HCT116 (cell line): ENCODE results near the gene SPACA4. TPM values are rescaled to one million over a fixed set of nuclear protein-coding genes. Genes with fewer than 3 reads are reported as not detected.
"Not testable (repeated sequence)": the region's sequence is repeated elsewhere in the genome, so short reads cannot be mapped to it uniquely, and the experiment has no call there.

Experiments used
- ATAC-seq: fragments of 200-7000 bp; cut with Tn5 transposase; 2 replicates; pipeline ENCODE4 v1.9.1; 2020; ENCODE audit warnings: mild to moderate bottlenecking, moderate library complexity
- BruUV-seq: library from RNA; stranded (reverse); fragments of 400-500 nt; replicated peaks from 2 replicates; lab custom pipeline; 2021; lab: Mats Ljungman, UMichigan
- CTCF ChIA-PET: fragments of 300-600 bp; sonication (Branson Sonifier 250); formaldehyde crosslinking; loops from one replicate; lab custom pipeline; 2021; ENCODE audit warnings: antibody characterized with exemption; lab: Charles Lee
- POLR2A ChIA-PET: fragments of 300-600, 350-600 bp; sonication (Branson Sonifier 250); formaldehyde crosslinking; loops from one replicate; lab custom pipeline; 2021; ENCODE audit warnings: antibody characterized with exemption; lab: Charles Lee
- RAD21 ChIA-PET, 2 experiments: fragments of 300-600 bp; sonication (Branson Sonifier 250); formaldehyde crosslinking; loops; one replicate each; lab custom pipeline; 2023; ENCODE audit warnings: low total read pairs in 2 of 2; ENCODE audit not compliant: uncharacterized antibody in 2 of 2, unreplicated experiment in 2 of 2, low non-redundant PET in 1 of 2; lab: Charles Lee
- DNase-seq: peaks from one replicate; pipeline ENCODE4 v3.0.0-alpha.2; 2010; ENCODE audit warnings: low read depth, low spot score
- H2AFZ ChIP-seq: fragments of 200-600 bp; shearing (Covaris generic), sonication (generic); 2 replicates; pipeline ENCODE4 v1.6.1; 2017; ENCODE audit warnings: low read depth, mixed run types, mixed read lengths, antibody characterized with exemption, low read length; ENCODE audit not compliant: poor library complexity, severe bottlenecking
- H3K27ac ChIP-seq: 2 replicates; pipeline ENCODE4 v1.5.1; 2012; ENCODE audit warnings: low read depth, low read length
- H3K27me3 ChIP-seq: fragments of 200-600 bp; sonication (generic); 2 replicates; pipeline ENCODE4 v1.6.1; 2016; ENCODE audit warnings: mixed run types, low read length, mixed read lengths; ENCODE audit not compliant: insufficient read depth
- H3K36me3 ChIP-seq, 2 experiments: fragments of 200-500 bp in 1 of 2; fragments of 200-600 bp in 1 of 2; sonication (Bioruptor generic) in 1 of 2; sonication (generic) in 1 of 2; 2 replicates each; pipeline versions ENCODE4 v1.5.1 to v1.6.1; 2014 to 2016; ENCODE audit warnings: low read length in 2 of 2, inconsistent platforms in 1 of 2, mixed read lengths in 1 of 2, mixed run types in 1 of 2; ENCODE audit not compliant: insufficient read depth in 2 of 2, control insufficient read depth in 1 of 2
- H3K4me1 ChIP-seq, 2 experiments: fragments of 200-600 bp in 1 of 2; sonication (generic) in 1 of 2; 2 replicates each; pipeline versions ENCODE4 v1.5.1 to v1.6.1; 2012 to 2017; ENCODE audit warnings: low read length in 2 of 2, inconsistent platforms in 1 of 2, mild to moderate bottlenecking in 1 of 2, mixed read lengths in 1 of 2, mixed run types in 1 of 2, moderate library complexity in 1 of 2; ENCODE audit not compliant: insufficient read depth in 2 of 2, control insufficient read depth in 1 of 2
- H3K4me2 ChIP-seq: fragments of 200-600 bp; sonication (generic); 2 replicates; pipeline ENCODE4 v1.6.1; 2017; ENCODE audit warnings: mixed run types, low read length, mixed read lengths
- H3K4me3 ChIP-seq, 2 experiments: fragments of 200-600 bp in 1 of 2; sonication (generic) in 1 of 2; replicated peaks in 1 of 2; 2 replicates each; pipeline ENCODE4 v1.5.1; 2011 to 2016; ENCODE audit warnings: low read length in 2 of 2, control low read depth in 1 of 2, low read depth in 1 of 2, mild to moderate bottlenecking in 1 of 2, mixed read lengths in 1 of 2, mixed run types in 1 of 2
- H3K79me2 ChIP-seq: fragments of 200-600 bp; sonication (generic); 2 replicates; pipeline ENCODE4 v1.6.1; 2017; ENCODE audit warnings: mild to moderate bottlenecking, mixed run types, low read length, moderate library complexity, mixed read lengths; ENCODE audit not compliant: insufficient read depth
- H3K9ac ChIP-seq: fragments of 200-600 bp; sonication (generic); 2 replicates; pipeline ENCODE4 v1.6.1; 2016; ENCODE audit warnings: low read length, mixed read lengths
- H3K9me2 ChIP-seq: fragments of 200-600 bp; sonication (generic), shearing (Covaris generic); 2 replicates; pipeline ENCODE4 v1.6.1; 2017; ENCODE audit warnings: mixed run types, mild to moderate bottlenecking, moderate library complexity; ENCODE audit not compliant: insufficient read depth
- H3K9me3 ChIP-seq, 2 experiments: fragments of 200-500 bp in 1 of 2; fragments of 200-600 bp in 1 of 2; sonication (Bioruptor generic) in 1 of 2; sonication (generic) in 1 of 2; 2 replicates each; pipeline ENCODE4 v1.6.1; 2014 to 2017; ENCODE audit warnings: low read length in 2 of 2, mixed read lengths in 2 of 2, inconsistent platforms in 1 of 2, low read depth in 1 of 2, mild to moderate bottlenecking in 1 of 2, mixed run types in 1 of 2, moderate library complexity in 1 of 2; ENCODE audit not compliant: control insufficient read depth in 1 of 2, insufficient read depth in 1 of 2
- H4K20me1 ChIP-seq: fragments of 200-600 bp; sonication (generic), shearing (Covaris generic); 2 replicates; pipeline ENCODE4 v1.6.1; 2017; ENCODE audit warnings: mixed run types, mild to moderate bottlenecking, moderate library complexity; ENCODE audit not compliant: insufficient read depth
- CBX3 ChIP-seq: IDR thresholded peaks from 2 replicates; pipeline ENCODE4 v1.6.1; 2012; ENCODE audit warnings: low read depth
- ELF1 ChIP-seq: IDR thresholded peaks from 2 replicates; pipeline ENCODE4 v1.6.1; 2012; ENCODE audit warnings: low read depth, borderline replicate concordance
- EZH2phosphoT487 ChIP-seq: fragments of 200-600 bp; IDR thresholded peaks from 2 replicates; pipeline ENCODE4 v1.6.1; 2018; ENCODE audit warnings: antibody characterized with exemption, borderline replicate concordance
- FOSL1 ChIP-seq: IDR thresholded peaks from 2 replicates; pipeline ENCODE4 v1.6.1; 2012; ENCODE audit warnings: low read depth
- POLR2A ChIP-seq: IDR thresholded peaks from 2 replicates; pipeline ENCODE4 v1.7.0; 2011; ENCODE audit warnings: borderline replicate concordance; ENCODE audit not compliant: insufficient read depth, insufficient read length; ENCODE audit errors: extremely low read depth
- POLR2AphosphoS5 ChIP-seq: IDR thresholded peaks from 2 replicates; pipeline ENCODE4 v1.6.1; 2011; ENCODE audit warnings: mild to moderate bottlenecking, low read depth, low read length, moderate library complexity
- SRF ChIP-seq: IDR thresholded peaks from 2 replicates; pipeline ENCODE4 v1.6.1; 2012; ENCODE audit warnings: low read depth
- ZNF274 ChIP-seq: fragments of 200-500 bp; sonication (Bioruptor generic); IDR thresholded peaks from 2 replicates; pipeline ENCODE4 v1.6.1; 2014; ENCODE audit warnings: mild to moderate bottlenecking, low read depth, low read length, inconsistent platforms
- intact Hi-C: fragments of 100-400 bp; cut with micrococcal nuclease; formaldehyde crosslinking; loops from 2 replicates; pipeline ENCODE4 v1.10.0; 2022
- total RNA-seq: library from RNA; stranded (reverse); gene quantifications from one replicate; pipeline ENCODE4 v1.2.1, GENCODE V29; 2021; ENCODE audit not compliant: unreplicated experiment
- TF ChIP-seq, protein P1 (sequence below): IDR thresholded peaks from 2 replicates; pipeline ENCODE4 v1.6.1; 2011; ENCODE audit warnings: mild to moderate bottlenecking, low read length, moderate library complexity; ENCODE audit not compliant: insufficient replicate concordance; ENCODE audit errors: extremely low read depth
- TF ChIP-seq, protein P2 (sequence below): IDR thresholded peaks from 2 replicates; pipeline ENCODE4 v1.6.1; 2012; ENCODE audit warnings: low read depth

Gene SPACA4
- total RNA-seq, 1 experiment from 2014 or later, result not detected

DNA sequence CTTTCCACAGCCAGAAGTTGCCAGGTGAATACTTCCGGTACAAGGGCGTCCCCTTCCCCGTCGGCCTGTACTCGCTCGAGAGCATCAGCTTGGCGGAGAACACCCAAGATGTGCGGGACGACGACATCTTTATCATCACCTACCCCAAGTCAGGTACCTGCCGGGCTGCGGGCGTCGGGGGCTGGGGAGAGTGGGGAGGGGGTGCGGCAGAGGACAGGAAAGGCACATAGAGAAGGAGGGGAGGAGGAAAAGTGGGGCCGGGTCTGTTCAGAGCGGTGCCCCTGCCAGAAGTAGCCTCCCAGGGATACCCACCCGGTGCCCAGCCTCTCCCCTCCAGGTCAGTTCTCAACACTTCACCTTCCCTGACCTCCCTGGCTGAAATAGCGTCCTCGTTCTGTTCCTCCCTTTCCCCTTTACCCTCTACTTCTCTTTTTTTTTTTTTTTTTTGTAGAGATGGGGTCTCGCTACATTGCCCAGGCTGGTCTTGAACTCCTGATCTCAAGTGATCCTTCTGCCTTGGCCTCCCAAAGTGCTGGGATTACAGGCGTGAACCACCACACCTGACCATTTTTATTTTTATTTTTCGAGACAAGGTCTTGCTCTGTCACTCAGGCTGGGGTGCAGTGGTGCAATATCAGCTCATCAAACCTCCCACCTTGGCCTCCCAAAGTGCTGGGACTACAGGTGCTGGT lies 30.5 kb upstream of the SPACA4 start:
- no peaks in the 10 kb centered on the region for H3K9me2 ChIP-seq
- no peaks in the 10 kb centered on the region for H3K79me2 ChIP-seq
- DNase-seq (no peak), ATAC-seq (no peak)
- H3K36me3 ChIP-seq, result no peaks in the 10 kb centered on the region
- POLR2A ChIA-PET, result no interaction called here
- H3K4me3 ChIP-seq, result no peak overlapping the region
- CTCF ChIA-PET, result interaction anchor here (1.2 kb wide), 1 partner anchor 13 kb away, joined by 4 read pairs; no protein-coding TSS in a partner anchor
- H3K9ac ChIP-seq, result no peak overlapping the region
- no peak overlapping the region for H3K4me2 ChIP-seq
- no peak overlapping the region for H3K27ac ChIP-seq
- peaks cover 14 to 36% of the 10 kb centered on the region in 2 experiments for H3K4me1 ChIP-seq
- H2AFZ ChIP-seq, result no peak overlapping the region
- H3K9me3 ChIP-seq, result no peaks in the 10 kb centered on the region
- H4K20me1 ChIP-seq, result no peaks in the 10 kb centered on the region
- H3K27me3 ChIP-seq, result no peaks in the 10 kb centered on the region
- no TSS peak for BruUV-seq
- TF ChIP-seq ZNF274, result no peak
- TF ChIP-seq EZH2phosphoT487, result no peak
- no peak for TF ChIP-seq CBX3
- TF ChIP-seq POLR2A, result no peak
- TF ChIP-seq, protein P1, sequence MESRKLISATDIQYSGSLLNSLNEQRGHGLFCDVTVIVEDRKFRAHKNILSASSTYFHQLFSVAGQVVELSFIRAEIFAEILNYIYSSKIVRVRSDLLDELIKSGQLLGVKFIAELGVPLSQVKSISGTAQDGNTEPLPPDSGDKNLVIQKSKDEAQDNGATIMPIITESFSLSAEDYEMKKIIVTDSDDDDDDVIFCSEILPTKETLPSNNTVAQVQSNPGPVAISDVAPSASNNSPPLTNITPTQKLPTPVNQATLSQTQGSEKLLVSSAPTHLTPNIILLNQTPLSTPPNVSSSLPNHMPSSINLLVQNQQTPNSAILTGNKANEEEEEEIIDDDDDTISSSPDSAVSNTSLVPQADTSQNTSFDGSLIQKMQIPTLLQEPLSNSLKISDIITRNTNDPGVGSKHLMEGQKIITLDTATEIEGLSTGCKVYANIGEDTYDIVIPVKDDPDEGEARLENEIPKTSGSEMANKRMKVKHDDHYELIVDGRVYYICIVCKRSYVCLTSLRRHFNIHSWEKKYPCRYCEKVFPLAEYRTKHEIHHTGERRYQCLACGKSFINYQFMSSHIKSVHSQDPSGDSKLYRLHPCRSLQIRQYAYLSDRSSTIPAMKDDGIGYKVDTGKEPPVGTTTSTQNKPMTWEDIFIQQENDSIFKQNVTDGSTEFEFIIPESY, result no peak
- no peak for TF ChIP-seq ELF1
- no peak for TF ChIP-seq POLR2AphosphoS5
- TF ChIP-seq FOSL1, result no peak
- TF ChIP-seq, protein P2, sequence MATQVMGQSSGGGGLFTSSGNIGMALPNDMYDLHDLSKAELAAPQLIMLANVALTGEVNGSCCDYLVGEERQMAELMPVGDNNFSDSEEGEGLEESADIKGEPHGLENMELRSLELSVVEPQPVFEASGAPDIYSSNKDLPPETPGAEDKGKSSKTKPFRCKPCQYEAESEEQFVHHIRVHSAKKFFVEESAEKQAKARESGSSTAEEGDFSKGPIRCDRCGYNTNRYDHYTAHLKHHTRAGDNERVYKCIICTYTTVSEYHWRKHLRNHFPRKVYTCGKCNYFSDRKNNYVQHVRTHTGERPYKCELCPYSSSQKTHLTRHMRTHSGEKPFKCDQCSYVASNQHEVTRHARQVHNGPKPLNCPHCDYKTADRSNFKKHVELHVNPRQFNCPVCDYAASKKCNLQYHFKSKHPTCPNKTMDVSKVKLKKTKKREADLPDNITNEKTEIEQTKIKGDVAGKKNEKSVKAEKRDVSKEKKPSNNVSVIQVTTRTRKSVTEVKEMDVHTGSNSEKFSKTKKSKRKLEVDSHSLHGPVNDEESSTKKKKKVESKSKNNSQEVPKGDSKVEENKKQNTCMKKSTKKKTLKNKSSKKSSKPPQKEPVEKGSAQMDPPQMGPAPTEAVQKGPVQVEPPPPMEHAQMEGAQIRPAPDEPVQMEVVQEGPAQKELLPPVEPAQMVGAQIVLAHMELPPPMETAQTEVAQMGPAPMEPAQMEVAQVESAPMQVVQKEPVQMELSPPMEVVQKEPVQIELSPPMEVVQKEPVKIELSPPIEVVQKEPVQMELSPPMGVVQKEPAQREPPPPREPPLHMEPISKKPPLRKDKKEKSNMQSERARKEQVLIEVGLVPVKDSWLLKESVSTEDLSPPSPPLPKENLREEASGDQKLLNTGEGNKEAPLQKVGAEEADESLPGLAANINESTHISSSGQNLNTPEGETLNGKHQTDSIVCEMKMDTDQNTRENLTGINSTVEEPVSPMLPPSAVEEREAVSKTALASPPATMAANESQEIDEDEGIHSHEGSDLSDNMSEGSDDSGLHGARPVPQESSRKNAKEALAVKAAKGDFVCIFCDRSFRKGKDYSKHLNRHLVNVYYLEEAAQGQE, result no peak
- TF ChIP-seq SRF, result no peak
- intact Hi-C loops, result no loop called here
- RAD21 ChIA-PET, result no interaction called here

DNA sequence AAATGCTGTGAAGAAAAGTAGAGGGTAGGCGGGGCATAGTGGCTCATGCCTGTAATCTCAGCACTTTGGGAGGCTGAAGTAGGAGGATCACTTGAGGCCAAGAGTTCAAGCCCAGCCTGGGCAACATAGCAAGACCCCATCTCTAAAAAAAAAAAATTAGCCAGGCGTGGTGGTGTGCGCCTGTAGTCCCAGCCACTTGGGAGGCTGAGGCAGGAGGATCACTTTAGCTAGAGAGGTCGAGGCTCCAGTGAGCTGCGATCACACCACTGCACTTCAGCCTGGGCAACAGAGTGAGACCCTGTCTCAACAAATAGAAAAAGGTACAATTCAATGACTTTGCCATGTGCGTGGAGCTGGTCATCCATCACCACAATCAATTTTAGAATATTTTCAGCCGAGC lies 28.6 kb upstream of the SPACA4 start:
- H3K36me3 ChIP-seq, H3K79me2 ChIP-seq, H3K4me2 ChIP-seq, H4K20me1 ChIP-seq, ATAC-seq, H3K9ac ChIP-seq, H3K27me3 ChIP-seq, H3K4me3 ChIP-seq, BruUV-seq, DNase-seq, H3K9me3 ChIP-seq, intact Hi-C loops, H3K9me2 ChIP-seq, H3K27ac ChIP-seq, RAD21 ChIA-PET, H2AFZ ChIP-seq, POLR2A ChIA-PET: not testable (repeated sequence)
- CTCF ChIA-PET, result interaction anchor here (0.9 to 1.0 kb wide), 2 partner anchors 13 to 244 kb away, joined by 3 read pairs; no protein-coding TSS in a partner anchor
- peaks cover 11 to 18% of the 10 kb centered on the region in 2 experiments for H3K4me1 ChIP-seq
